Osteoblast (primary cell): ENCODE measurements around the gene POU2F3. TPM values are rescaled to one million over a fixed set of nuclear protein-coding genes. Genes with fewer than 3 reads are reported as not detected.

Source experiments
- DNase-seq: peaks from one replicate; pipeline ENCODE4 v3.0.0; 2011; ENCODE audit warnings: low spot score, mixed read lengths; ENCODE audit not compliant: insufficient read length; ENCODE audit errors: missing footprints
- H2AFZ ChIP-seq: 2 replicates; pipeline ENCODE4 v1.6.0; 2011; ENCODE audit warnings: mild to moderate bottlenecking, low read length
- H3K27ac ChIP-seq: 2 replicates; pipeline ENCODE4 v1.5.1; 2011; ENCODE audit warnings: mild to moderate bottlenecking, low read depth, low read length, moderate library complexity
- H3K27me3 ChIP-seq: 2 replicates; pipeline ENCODE4 v1.6.0; 2012; ENCODE audit warnings: mild to moderate bottlenecking, control low read depth, inconsistent platforms, low read length, moderate library complexity; ENCODE audit not compliant: insufficient read depth
- H3K36me3 ChIP-seq: 2 replicates; pipeline ENCODE4 v1.5.1; 2011; ENCODE audit warnings: mild to moderate bottlenecking, low read length, control low read depth, moderate library complexity; ENCODE audit not compliant: insufficient read depth
- H3K4me1 ChIP-seq: 2 replicates; pipeline ENCODE4 v1.5.1; 2011; ENCODE audit warnings: mild to moderate bottlenecking, low read length, control low read depth, moderate library complexity; ENCODE audit not compliant: insufficient read depth
- H3K4me2 ChIP-seq: 2 replicates; pipeline ENCODE4 v1.6.0; 2011; ENCODE audit warnings: mild to moderate bottlenecking, low read length; ENCODE audit not compliant: insufficient read depth
- H3K4me3 ChIP-seq: fragments of 200-600 bp; sonication (generic); 3 replicates; pipeline ENCODE4 v1.5.1; 2012; ENCODE audit warnings: mild to moderate bottlenecking, low read length, inconsistent platforms; ENCODE audit not compliant: insufficient read depth
- H3K79me2 ChIP-seq: 2 replicates; pipeline ENCODE4 v1.6.0; 2012; ENCODE audit warnings: mild to moderate bottlenecking, low read length, control low read depth, inconsistent platforms; ENCODE audit not compliant: insufficient read depth
- H3K9me3 ChIP-seq: 2 replicates; pipeline ENCODE4 v1.5.1; 2011; ENCODE audit warnings: low read depth, low read length, control low read depth
- H4K20me1 ChIP-seq: 2 replicates; pipeline ENCODE4 v1.6.0; 2012; ENCODE audit warnings: mild to moderate bottlenecking, low read length, control low read depth; ENCODE audit not compliant: insufficient read depth
- CTCF ChIP-seq: IDR thresholded peaks from 2 replicates; pipeline ENCODE4 v1.5.1; 2011; ENCODE audit warnings: mild to moderate bottlenecking, low read depth, low read length, moderate library complexity; ENCODE audit errors: extremely low read depth
- total RNA-seq: library from RNA; depleted of rRNA; stranded (reverse); fragments of >200 nt; gene quantifications from 2 replicates; pipeline ENCODE4 v1.2.3, GENCODE V29; 2012

The POU2F3 gene
- under 0.01 TPM in 1 of 2 replicates, not detected in the other for total RNA-seq

GRCh38 chr11:120239713-120240640 lies at the start of gene POU2F3:
POU2F3 (plus strand) TSS chr11:120240140; CDS start chr11:120240344, 204 bp downstream.
- Histone ChIP-seq H3K4me2 (no peak within 1 kb of the TSS), H3K36me3 (no peaks in the 10 kb centered on the region), H4K20me1 (peaks cover under 1% of the 10 kb centered on the region), H3K9me3 (no peaks in the 10 kb centered on the region), H3K27ac (no peak within 1 kb of the TSS), H3K79me2 (no peaks in the 10 kb centered on the region), H3K4me3 (no peak within 1 kb of the TSS), H2AFZ (no peak within 1 kb of the TSS), H3K4me1 (no peaks in the 10 kb centered on the region), H3K27me3 (peaks cover 81% of the 10 kb centered on the region)
- no peak for TF ChIP-seq CTCF
- DNase-seq, result peak; percentile 79

- Histone ChIP-seq H2AFZ (no peak overlapping the region), H3K36me3 (no peaks in the 10 kb centered on the region), H3K4me1 (no peaks in the 10 kb centered on the region), H3K9me3 (no peaks in the 10 kb centered on the region), H4K20me1 (no peaks in the 10 kb centered on the region), H3K4me2 (no peak overlapping the region), H3K27ac (no peak overlapping the region), H3K79me2 (no peaks in the 10 kb centered on the region), H3K4me3 (no peak overlapping the region), H3K27me3 (peaks cover 40% of the 10 kb centered on the region)
- TF ChIP-seq CTCF, result no peak
- DNase-seq, result peak; percentile 10
Observed at GRCh38 chr11:120191058-120191457, 48.9 kb upstream of the POU2F3 start.

GRCh38 chr11:120192831-120193625 lies 46.9 kb upstream of the POU2F3 start:
- Histone ChIP-seq H3K9me3 (no peaks in the 10 kb centered on the region), H4K20me1 (no peaks in the 10 kb centered on the region), H3K79me2 (no peaks in the 10 kb centered on the region), H3K4me1 (no peaks in the 10 kb centered on the region), H2AFZ (no peak overlapping the region), H3K4me2 (no peak overlapping the region), H3K27me3 (peaks cover 48% of the 10 kb centered on the region), H3K4me3 (no peak overlapping the region), H3K36me3 (no peaks in the 10 kb centered on the region), H3K27ac (no peak overlapping the region)
- DNase-seq, result peak; percentile 31
- no peak for TF ChIP-seq CTCF

GRCh38 chr11:120194166-120194565 lies 45.8 kb upstream of the POU2F3 start:
- Histone ChIP-seq H3K4me2 (no peak overlapping the region), H2AFZ (no peak overlapping the region), H4K20me1 (no peaks in the 10 kb centered on the region), H3K27ac (no peak overlapping the region), H3K79me2 (no peaks in the 10 kb centered on the region), H3K4me3 (no peak overlapping the region), H3K36me3 (no peaks in the 10 kb centered on the region), H3K4me1 (no peaks in the 10 kb centered on the region), H3K9me3 (no peaks in the 10 kb centered on the region), H3K27me3 (peaks cover 48% of the 10 kb centered on the region)
- no peak for TF ChIP-seq CTCF
- no peak for DNase-seq
